GM19035 (cell line): ENCODE results near the gene TSHZ2.
"Not testable (repeated sequence)": the region's sequence is repeated elsewhere in the genome, so short reads cannot be mapped to it uniquely, and the experiment has no call there.

Experiments
- ATAC-seq: cut with Tn5 transposase; IDR thresholded peaks from one replicate; pipeline ENCODE4 v1.9.1; 2021; ENCODE audit not compliant: unreplicated experiment

Gene TSHZ2

DNA sequence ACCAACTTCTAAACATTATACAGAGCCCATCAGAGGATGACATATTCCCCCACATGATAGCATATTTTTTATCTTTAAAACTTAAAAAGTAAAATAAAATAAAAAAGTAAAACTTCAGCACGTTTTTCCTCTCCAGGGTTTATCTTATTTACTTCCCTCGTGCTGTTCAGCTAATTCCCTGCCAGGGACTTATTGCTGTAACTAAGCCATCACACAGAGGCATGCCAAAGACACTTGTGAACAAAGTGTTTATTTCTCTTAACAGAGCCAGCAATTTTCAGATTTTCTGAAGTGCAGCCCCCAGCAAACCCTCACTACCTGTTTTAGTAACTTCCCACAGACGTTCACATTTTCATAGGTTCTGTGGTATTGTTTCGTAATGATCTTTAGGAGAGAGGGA lies 327.7 kb downstream of the TSHZ2 start:
- ATAC-seq = no peak

GRCh38 chr20:53301869-53302268 lies 329.7 kb downstream of the TSHZ2 start:
- no peak for ATAC-seq

DNA sequence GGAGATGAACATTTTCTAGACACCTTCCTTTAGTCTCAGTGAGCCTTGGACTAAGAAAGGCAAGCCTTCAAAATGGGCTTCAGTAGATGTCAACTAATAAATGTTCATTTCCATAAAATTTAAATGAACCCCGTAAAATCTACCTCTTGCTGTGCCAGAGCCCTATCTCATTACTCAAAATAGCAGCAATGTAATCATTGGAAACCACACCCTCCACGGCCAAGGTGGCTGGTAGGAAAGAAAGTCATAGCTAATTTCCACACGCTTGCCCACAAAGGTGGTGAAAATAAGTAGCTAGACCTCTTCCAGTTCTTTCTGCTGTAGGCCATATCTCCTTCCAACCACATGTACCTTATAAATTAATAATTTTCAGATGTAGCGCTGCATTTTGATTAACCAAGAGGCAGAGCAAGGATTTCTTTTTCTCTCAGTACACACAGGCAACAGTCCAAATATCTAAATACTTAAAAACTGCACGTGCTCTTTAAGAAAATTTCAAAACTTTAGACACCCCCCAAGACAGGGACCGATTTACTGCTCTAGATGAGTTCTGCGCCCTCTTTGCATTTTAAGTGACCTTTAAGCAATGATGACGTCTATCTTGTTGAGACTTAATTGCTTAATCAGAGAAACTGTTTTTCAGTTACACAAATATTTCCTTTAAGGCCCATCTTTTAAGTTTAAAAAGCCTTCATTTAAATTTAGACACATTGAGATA lies 330.7 kb downstream of the TSHZ2 start:
- no peak for ATAC-seq

GRCh38 chr20:53303413-53303760 lies 331.2 kb downstream of the TSHZ2 start:
- ATAC-seq = no peak

GRCh38 chr20:53304146-53304545 lies 332.0 kb downstream of the TSHZ2 start:
- no peak for ATAC-seq

GRCh38 chr20:53306192-53306805 lies 334.1 kb downstream of the TSHZ2 start:
- no peak for ATAC-seq

GRCh38 chr20:53307964-53308597 lies 335.9 kb downstream of the TSHZ2 start:
- ATAC-seq = no peak

GRCh38 chr20:53309515-53309914 lies 337.4 kb downstream of the TSHZ2 start:
- ATAC-seq = no peak

DNA sequence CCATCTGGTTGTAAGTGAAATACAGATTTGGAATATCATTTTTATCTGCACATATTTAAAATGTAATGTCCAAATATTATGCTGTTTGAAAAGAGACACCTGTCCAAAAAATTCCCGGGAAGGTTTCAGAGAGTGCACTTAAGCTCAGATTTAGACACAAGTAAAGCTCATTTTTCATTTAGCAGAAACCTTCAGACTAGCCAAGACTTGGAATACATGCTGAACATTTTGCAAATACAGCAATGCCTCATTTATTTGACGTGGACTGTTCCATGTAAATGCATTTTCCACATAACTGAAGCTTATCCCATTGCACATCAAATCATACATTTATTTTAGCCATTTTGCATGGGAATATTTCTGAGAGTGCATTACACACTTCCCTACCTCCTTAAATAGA lies 340.8 kb downstream of the TSHZ2 start:
- no peak for ATAC-seq

DNA sequence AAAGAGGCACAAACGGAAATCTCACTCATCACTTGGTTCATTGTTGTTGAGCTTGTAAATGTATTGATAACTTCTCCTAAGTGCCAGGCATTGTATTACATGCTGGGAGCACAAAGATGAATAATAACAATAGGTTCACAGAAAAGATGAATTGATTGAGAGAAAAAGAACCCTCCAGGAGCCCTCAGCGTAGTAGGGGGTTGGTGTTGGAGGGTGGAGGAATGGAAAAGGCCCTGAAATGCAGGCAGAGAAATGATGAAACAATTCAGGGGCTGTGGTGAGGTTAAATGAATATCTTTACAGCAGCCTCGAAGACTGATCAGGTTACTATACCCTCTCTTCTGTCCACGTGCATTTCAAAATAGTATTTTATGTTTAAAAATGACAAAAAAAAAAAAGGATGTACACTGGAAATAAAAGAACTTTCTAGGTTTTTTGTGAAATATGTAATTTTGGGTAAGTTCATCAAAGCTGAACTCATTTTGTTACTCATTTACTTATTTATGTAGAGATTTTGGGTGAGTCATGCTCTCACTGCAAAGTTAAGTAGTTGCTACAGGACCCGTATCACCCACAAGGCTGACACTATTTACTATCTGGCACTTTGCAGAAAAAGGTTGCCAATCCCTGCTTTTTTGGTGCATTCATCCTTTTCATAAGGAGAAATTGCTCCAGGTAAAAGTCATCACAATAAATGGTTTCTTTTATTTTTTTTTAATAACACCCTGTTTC lies 344.2 kb downstream of the TSHZ2 start:
- no peak for ATAC-seq

DNA sequence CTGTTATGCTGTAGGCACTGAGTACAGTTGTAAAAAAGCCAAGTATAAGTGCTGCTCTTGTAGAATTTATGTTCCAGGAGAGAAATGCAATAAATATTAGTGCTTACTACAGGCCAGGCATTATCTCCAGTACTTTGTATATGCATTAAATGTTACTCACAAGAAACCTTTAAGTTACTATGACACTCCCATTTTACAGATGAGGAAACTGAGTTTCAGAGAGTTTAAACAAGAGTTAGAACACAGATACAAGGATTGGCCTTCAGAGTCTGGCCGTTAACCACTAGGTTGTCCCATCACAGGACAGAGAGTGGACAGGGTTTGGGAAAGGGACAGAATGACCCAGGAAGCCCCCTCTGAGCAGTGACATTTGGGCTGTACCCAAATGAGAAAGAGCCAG lies 347.0 kb downstream of the TSHZ2 start:
- ATAC-seq = no peak

GRCh38 chr20:53319716-53320115 lies 347.6 kb downstream of the TSHZ2 start:
- no peak for ATAC-seq

DNA sequence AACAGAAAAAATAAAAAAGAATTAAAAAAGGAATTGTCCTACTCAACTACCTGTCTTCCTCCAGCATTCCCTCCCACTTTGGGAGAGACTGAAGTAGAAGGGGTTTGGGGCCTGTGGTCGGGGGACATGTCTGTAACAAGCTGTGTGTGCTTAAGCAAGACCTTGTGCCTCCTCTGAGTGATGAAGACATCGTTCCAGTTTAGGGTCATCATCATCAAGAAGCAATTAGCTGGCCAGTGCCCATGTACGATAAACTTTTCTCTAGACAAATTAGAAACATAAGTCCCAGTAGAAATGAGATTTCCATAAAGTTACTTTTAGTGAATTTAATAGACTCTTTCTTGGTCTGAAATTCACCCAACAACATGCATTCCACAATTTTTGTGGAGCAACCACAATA lies 348.5 kb downstream of the TSHZ2 start:
- no peak for ATAC-seq

DNA sequence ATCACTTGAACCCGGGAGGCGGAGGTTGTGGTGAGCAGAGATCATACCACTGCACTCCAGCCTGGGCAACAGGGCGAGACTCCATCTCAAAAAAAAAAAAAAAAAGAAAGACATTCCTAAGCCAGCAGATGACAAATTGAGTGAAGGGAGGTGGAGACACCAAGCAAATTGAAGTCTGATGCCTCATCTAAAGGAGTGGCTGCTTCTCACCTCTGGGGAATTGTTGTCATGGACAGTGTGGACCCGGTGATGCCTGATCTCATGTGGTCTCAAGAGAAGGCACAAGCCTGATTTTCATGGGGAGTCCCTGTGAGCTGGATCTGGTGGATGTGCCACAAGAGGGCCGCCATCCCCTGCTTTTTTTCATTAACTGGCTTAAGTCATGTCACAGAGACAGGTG lies 349.4 kb downstream of the TSHZ2 start:
- no peak for ATAC-seq

GRCh38 chr20:53322651-53323050 lies 350.5 kb downstream of the TSHZ2 start:
- ATAC-seq = no peak

DNA sequence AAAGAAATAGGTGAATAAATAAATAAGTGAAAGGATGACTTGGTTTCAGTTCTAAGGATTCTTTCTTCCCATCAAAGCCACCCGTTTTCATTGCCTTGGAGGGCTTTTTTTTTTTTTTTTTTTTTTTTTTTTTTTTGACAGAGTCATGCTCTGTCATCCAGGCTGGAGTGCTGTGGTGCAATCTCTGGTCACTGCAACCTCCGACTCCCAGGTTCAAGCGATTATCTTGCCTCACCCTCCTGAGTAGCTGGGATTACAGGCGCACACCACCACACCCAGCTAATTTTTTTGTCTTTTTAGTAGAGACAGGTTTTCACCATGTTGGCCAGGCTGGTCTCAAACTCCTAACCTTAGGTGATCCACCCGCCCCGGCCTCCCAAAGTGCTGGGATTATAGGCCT lies 351.3 kb downstream of the TSHZ2 start:
- ATAC-seq = not testable (repeated sequence)

GRCh38 chr20:53324816-53325215 lies 352.7 kb downstream of the TSHZ2 start:
- no peak for ATAC-seq

GRCh38 chr20:53328961-53329360 lies 356.8 kb downstream of the TSHZ2 start:
- ATAC-seq = no peak

- no peak for ATAC-seq
These were observed 357.6 kb downstream of the TSHZ2 start for GRCh38 chr20:53329781-53330180.

DNA sequence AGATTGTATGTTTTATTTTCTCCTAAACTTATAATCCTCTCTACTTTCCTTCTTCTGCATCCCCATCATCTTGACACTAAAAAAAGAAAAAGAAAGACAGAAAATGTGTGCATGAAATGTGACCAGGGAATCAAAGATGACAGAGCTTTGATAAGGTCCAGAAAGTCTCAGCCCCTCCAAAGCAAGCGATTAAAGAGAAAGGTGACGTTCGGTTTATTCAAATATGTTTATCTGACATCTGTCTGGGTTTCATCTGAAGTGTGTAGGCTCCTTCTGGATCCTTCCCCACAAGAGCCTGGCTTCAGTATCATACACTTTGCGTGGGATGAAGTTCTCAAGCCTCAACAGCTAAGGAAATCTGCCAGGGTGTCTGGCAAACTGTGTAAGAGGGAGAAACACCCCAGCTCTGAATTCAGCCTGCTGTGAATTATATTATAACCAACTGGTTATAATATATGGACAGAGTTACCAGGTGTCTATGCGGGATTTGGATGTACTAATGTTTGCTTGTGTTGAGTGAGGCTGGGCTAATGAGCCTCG lies 358.5 kb downstream of the TSHZ2 start:
- no peak for ATAC-seq

GRCh38 chr20:53331151-53331973 lies 359.2 kb downstream of the TSHZ2 start:
- no peak for ATAC-seq
